Hematopoietic multipotent progenitor cell treated with erythropoietin and hydrocortisone succinate and interleukin-3 and kit ligand, for 15 days (in vitro differentiated cells): ENCODE data around the gene SH2D6.
A peak's percentile ranks its signal among the peaks of the same experiment; 100 is the strongest.
"Not testable (repeated sequence)": the region's sequence is repeated elsewhere in the genome, so short reads cannot be mapped to it uniquely, and the experiment has no call there.

ENCODE experiments used
- DNase-seq: peaks from one replicate; pipeline ENCODE4 v3.0.0-alpha.2; 2015; ENCODE audit warnings: low spot score

SH2D6 gene

GRCh38 chr2:85422072-85422457 lies 3.6 kb downstream of the SH2D6 start:
- DNase-seq, result no peak

- DNase-seq, result no peak
Observed at GRCh38 chr2:85423525-85423924, 5.0 kb downstream of the SH2D6 start.

GRCh38 chr2:85425588-85425987 lies 7.1 kb downstream of the SH2D6 start:
- DNase-seq, result no peak

- DNase-seq, result no peak
Observed at GRCh38 chr2:85427300-85427835, 8.9 kb downstream of the SH2D6 start.

GRCh38 chr2:85428343-85428881 lies 9.9 kb downstream of the SH2D6 start:
- peak; percentile 49 for DNase-seq

GRCh38 chr2:85429213-85429923 lies 10.9 kb downstream of the SH2D6 start:
- no peak for DNase-seq

- DNase-seq, result no peak
Observed at GRCh38 chr2:85429924-85430289, 11.4 kb downstream of the SH2D6 start.

GRCh38 chr2:85430752-85431569 lies 12.4 kb downstream of the SH2D6 start:
- DNase-seq, result no peak

GRCh38 chr2:85431570-85432205 lies 13.2 kb downstream of the SH2D6 start:
- no peak for DNase-seq

GRCh38 chr2:85433511-85434089 lies 15.1 kb downstream of the SH2D6 start:
- no peak for DNase-seq

GRCh38 chr2:85434696-85435095 lies 16.2 kb downstream of the SH2D6 start:
- no peak for DNase-seq

- no peak for DNase-seq
Observed at GRCh38 chr2:85435220-85435958, 16.9 kb downstream of the SH2D6 start.

- DNase-seq, result no peak
Observed at GRCh38 chr2:85435981-85436835, 17.7 kb downstream of the SH2D6 start.

GRCh38 chr2:85436836-85437487 lies 18.4 kb downstream of the SH2D6 start:
- no peak for DNase-seq

- peak; percentile 77 for DNase-seq
Observed at GRCh38 chr2:85437488-85438200, 19.1 kb downstream of the SH2D6 start.

GRCh38 chr2:85438201-85439024 lies 19.9 kb downstream of the SH2D6 start:
- DNase-seq, result no peak

GRCh38 chr2:85439025-85439472 lies 20.5 kb downstream of the SH2D6 start:
- no peak for DNase-seq

GRCh38 chr2:85439569-85439968 lies 21.1 kb downstream of the SH2D6 start:
- not testable (repeated sequence) for DNase-seq
